Caco-2 (cell line): ENCODE measurements around the gene UBASH3B. TPM values are rescaled to one million over a fixed set of nuclear protein-coding genes. Genes with fewer than 3 reads are reported as not detected.

ENCODE experiments used
- BruUV-seq: library from RNA; stranded (reverse); fragments of 400-500 nt; replicated peaks from 2 replicates; lab custom pipeline; 2021; lab: Mats Ljungman, UMichigan
- CTCF ChIA-PET: fragments of 300-600 bp; sonication (Branson Sonifier 250); formaldehyde crosslinking; loops from one replicate; lab custom pipeline; 2022; ENCODE audit warnings: antibody characterized with exemption; lab: Charles Lee
- POLR2A ChIA-PET: fragments of 300-600 bp; sonication (Branson Sonifier 250); formaldehyde crosslinking; loops from one replicate; lab custom pipeline; 2022; ENCODE audit warnings: antibody characterized with exemption; lab: Charles Lee
- DNase-seq, 2 experiments: peaks; one replicate each; pipeline versions ENCODE4 v3.0.0 to v3.0.0-alpha.2; 2020 to 2022
- H3K27me3 ChIP-seq: replicated peaks from 2 replicates; pipeline ENCODE4 v1.6.0; 2011; ENCODE audit warnings: low read length; ENCODE audit not compliant: control insufficient read depth, insufficient read depth
- H3K36me3 ChIP-seq: 2 replicates; pipeline ENCODE4 v1.5.1; 2011; ENCODE audit warnings: low read length; ENCODE audit not compliant: control insufficient read depth, insufficient read depth
- H3K4me1 ChIP-seq: fragments of 250-450 bp; sonication (Bioruptor Pico); 2 replicates; pipeline ENCODE4 v1.5.1; 2020; ENCODE audit warnings: mild to moderate bottlenecking
- H3K4me3 ChIP-seq: 2 replicates; pipeline ENCODE4 v1.5.1; 2011; ENCODE audit warnings: low read depth, mild to moderate bottlenecking, control low read depth, low read length
- H3K9me3 ChIP-seq: fragments of 250-450 bp; sonication (Bioruptor Pico); 2 replicates; pipeline ENCODE4 v1.5.1; 2020; ENCODE audit warnings: mild to moderate bottlenecking, moderate library complexity
- H3K27ac Mint-ChIP-seq: one replicate; pipeline ENCODE4 v1.8.0; 2022; ENCODE audit warnings: mixed read lengths; ENCODE audit not compliant: unreplicated experiment
- H3K27me3 Mint-ChIP-seq: one replicate; pipeline ENCODE4 v1.8.0; 2022; ENCODE audit warnings: mixed read lengths; ENCODE audit not compliant: insufficient read depth, unreplicated experiment
- H3K36me3 Mint-ChIP-seq: one replicate; pipeline ENCODE4 v1.8.0; 2022; ENCODE audit warnings: mild to moderate bottlenecking, mixed read lengths; ENCODE audit not compliant: insufficient read depth, unreplicated experiment
- H3K4me1 Mint-ChIP-seq: one replicate; pipeline ENCODE4 v1.8.0; 2022; ENCODE audit warnings: low read depth, mixed read lengths; ENCODE audit not compliant: unreplicated experiment
- H3K4me3 Mint-ChIP-seq: one replicate; pipeline ENCODE4 v1.8.0; 2022; ENCODE audit warnings: mild to moderate bottlenecking, moderate library complexity, mixed read lengths; ENCODE audit not compliant: unreplicated experiment
- H3K9me3 Mint-ChIP-seq: one replicate; pipeline ENCODE4 v1.8.0; 2022; ENCODE audit warnings: mixed read lengths; ENCODE audit not compliant: unreplicated experiment
- intact Hi-C: fragments of 100-400 bp; cut with micrococcal nuclease; formaldehyde crosslinking; loops from one replicate; pipeline ENCODE4 v1.10.0; 2022; ENCODE audit not compliant: unreplicated experiment
- total RNA-seq: library from RNA; stranded (reverse); gene quantifications from 2 replicates; pipeline ENCODE4 v1.2.3, GENCODE V29; 2022
- TF ChIP-seq, protein P1 (sequence below), 2 experiments: fragments of 200-600 bp in 1 of 2; IDR thresholded peaks; 1 replicate in 1 of 2; 2 replicates in 1 of 2; pipeline versions ENCODE4 v1.5.1 to v1.8.0; 2011 to 2022; ENCODE audit warnings: antibody characterized with exemption in 1 of 2, control low read depth in 1 of 2, inconsistent platforms in 1 of 2, low read depth in 1 of 2, low read length in 1 of 2, mild to moderate bottlenecking in 1 of 2, moderate library complexity in 1 of 2; ENCODE audit not compliant: insufficient read depth in 1 of 2, severe bottlenecking in 1 of 2, unreplicated experiment in 1 of 2

The UBASH3B gene
- total RNA-seq, 1 experiment from 2014 or later: 21.5 TPM

DNA sequence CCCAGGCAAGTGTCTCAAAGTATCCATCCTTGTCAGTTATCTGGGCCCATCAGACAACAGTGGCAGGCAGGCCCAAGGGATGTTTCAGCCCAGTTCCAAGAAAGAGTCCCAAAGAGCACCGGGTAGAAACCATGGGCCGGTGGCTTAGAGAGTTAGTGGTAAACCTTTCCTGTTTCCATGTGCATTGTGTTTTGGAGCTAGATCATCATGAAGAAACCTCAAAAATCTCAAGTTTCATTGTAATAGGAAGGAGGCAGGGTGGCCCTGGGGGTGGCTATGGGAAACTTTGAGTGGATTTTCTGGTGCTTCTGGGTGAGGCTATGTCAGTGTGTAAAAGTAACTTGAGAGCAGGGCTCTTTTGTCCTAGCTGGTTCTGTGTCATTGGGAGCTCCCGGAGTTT, 68.1 kb downstream of the UBASH3B start:
- Mint-ChIP-seq H3K27ac (no peak overlapping the region), H3K4me3 (no peak overlapping the region), H3K4me1 (peaks cover 7% of the 10 kb centered on the region), H3K36me3 (no peaks in the 10 kb centered on the region), H3K9me3 (no peaks in the 10 kb centered on the region), H3K27me3 (no peaks in the 10 kb centered on the region)
- Histone ChIP-seq H3K27me3 (no peaks in the 10 kb centered on the region), H3K36me3 (no peaks in the 10 kb centered on the region), H3K9me3 (no peaks in the 10 kb centered on the region), H3K4me3 (no peak overlapping the region), H3K4me1 (peaks cover 8% of the 10 kb centered on the region; the same call in 1 of the 2 replicates)
- BruUV-seq: no TSS peak
- DNase-seq: no peak
- ChIA-PET POLR2A (interaction anchor here (0.7 kb wide), 1 partner anchor 692 kb away, joined by 3 read pairs; no protein-coding TSS in a partner anchor), CTCF (no interaction called here)
- intact Hi-C loops: no loop called here
- TF ChIP-seq, protein P1, sequence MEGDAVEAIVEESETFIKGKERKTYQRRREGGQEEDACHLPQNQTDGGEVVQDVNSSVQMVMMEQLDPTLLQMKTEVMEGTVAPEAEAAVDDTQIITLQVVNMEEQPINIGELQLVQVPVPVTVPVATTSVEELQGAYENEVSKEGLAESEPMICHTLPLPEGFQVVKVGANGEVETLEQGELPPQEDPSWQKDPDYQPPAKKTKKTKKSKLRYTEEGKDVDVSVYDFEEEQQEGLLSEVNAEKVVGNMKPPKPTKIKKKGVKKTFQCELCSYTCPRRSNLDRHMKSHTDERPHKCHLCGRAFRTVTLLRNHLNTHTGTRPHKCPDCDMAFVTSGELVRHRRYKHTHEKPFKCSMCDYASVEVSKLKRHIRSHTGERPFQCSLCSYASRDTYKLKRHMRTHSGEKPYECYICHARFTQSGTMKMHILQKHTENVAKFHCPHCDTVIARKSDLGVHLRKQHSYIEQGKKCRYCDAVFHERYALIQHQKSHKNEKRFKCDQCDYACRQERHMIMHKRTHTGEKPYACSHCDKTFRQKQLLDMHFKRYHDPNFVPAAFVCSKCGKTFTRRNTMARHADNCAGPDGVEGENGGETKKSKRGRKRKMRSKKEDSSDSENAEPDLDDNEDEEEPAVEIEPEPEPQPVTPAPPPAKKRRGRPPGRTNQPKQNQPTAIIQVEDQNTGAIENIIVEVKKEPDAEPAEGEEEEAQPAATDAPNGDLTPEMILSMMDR (IDR thresholded peaks at IDR 0.05; ENCODE audit: insufficient read depth in 1 of 2, low read depth in 1 of 2, low read length in 1 of 2, severe bottlenecking in 1 of 2, unreplicated experiment in 1 of 2): no peak

- Mint-ChIP-seq H3K36me3 (no peaks in the 10 kb centered on the region), H3K9me3 (no peaks in the 10 kb centered on the region), H3K27ac (no peak overlapping the region), H3K4me1 (peaks cover 13% of the 10 kb centered on the region), H3K27me3 (no peaks in the 10 kb centered on the region), H3K4me3 (no peak overlapping the region)
- TF ChIP-seq, protein P1 (IDR thresholded peaks at IDR 0.05; ENCODE audit: insufficient read depth in 1 of 2, low read depth in 1 of 2, low read length in 1 of 2, severe bottlenecking in 1 of 2, unreplicated experiment in 1 of 2): no peak
- no TSS peak for BruUV-seq
- CTCF ChIA-PET: no interaction called here
- no peaks in the 10 kb centered on the region for H3K36me3 ChIP-seq
- H3K27me3 ChIP-seq: no peaks in the 10 kb centered on the region
- POLR2A ChIA-PET: no interaction called here
- no peaks in the 10 kb centered on the region for H3K9me3 ChIP-seq
- H3K4me3 ChIP-seq: no peak overlapping the region
- H3K4me1 ChIP-seq: peaks cover 8% of the 10 kb centered on the region; the same call in 1 of the 2 replicates
- no peak for DNase-seq
- intact Hi-C loops: no loop called here
Measured at GRCh38 chr11:122724520-122724919, 69.0 kb downstream of the UBASH3B start.

GRCh38 chr11:122726028-122726427, 70.5 kb downstream of the UBASH3B start:
- TF ChIP-seq, protein P1 (IDR thresholded peaks at IDR 0.05; ENCODE audit: insufficient read depth in 1 of 2, low read depth in 1 of 2, low read length in 1 of 2, severe bottlenecking in 1 of 2, unreplicated experiment in 1 of 2): no peak
- POLR2A ChIA-PET: no interaction called here
- no peaks in the 10 kb centered on the region for H3K36me3 Mint-ChIP-seq
- DNase-seq: no peak
- intact Hi-C loops: no loop called here
- peaks cover 11% of the 10 kb centered on the region for H3K4me1 Mint-ChIP-seq
- no TSS peak for BruUV-seq
- Histone ChIP-seq H3K9me3 (no peaks in the 10 kb centered on the region), H3K27me3 (no peaks in the 10 kb centered on the region), H3K4me1 (peaks cover 5% of the 10 kb centered on the region), H3K36me3 (no peaks in the 10 kb centered on the region), H3K4me3 (no peak overlapping the region)
- no peak overlapping the region for H3K27ac Mint-ChIP-seq
- H3K9me3 Mint-ChIP-seq: no peaks in the 10 kb centered on the region
- no peaks in the 10 kb centered on the region for H3K27me3 Mint-ChIP-seq
- H3K4me3 Mint-ChIP-seq: no peak overlapping the region
- CTCF ChIA-PET: no interaction called here
